GM21526 (cell line): ENCODE results near the gene MYO9B.

Source experiments
- ATAC-seq: cut with Tn5 transposase; IDR thresholded peaks from one replicate; pipeline ENCODE4 v1.9.1; 2021; ENCODE audit warnings: moderate library complexity; ENCODE audit not compliant: unreplicated experiment, low FRiP score

MYO9B gene, protein sequence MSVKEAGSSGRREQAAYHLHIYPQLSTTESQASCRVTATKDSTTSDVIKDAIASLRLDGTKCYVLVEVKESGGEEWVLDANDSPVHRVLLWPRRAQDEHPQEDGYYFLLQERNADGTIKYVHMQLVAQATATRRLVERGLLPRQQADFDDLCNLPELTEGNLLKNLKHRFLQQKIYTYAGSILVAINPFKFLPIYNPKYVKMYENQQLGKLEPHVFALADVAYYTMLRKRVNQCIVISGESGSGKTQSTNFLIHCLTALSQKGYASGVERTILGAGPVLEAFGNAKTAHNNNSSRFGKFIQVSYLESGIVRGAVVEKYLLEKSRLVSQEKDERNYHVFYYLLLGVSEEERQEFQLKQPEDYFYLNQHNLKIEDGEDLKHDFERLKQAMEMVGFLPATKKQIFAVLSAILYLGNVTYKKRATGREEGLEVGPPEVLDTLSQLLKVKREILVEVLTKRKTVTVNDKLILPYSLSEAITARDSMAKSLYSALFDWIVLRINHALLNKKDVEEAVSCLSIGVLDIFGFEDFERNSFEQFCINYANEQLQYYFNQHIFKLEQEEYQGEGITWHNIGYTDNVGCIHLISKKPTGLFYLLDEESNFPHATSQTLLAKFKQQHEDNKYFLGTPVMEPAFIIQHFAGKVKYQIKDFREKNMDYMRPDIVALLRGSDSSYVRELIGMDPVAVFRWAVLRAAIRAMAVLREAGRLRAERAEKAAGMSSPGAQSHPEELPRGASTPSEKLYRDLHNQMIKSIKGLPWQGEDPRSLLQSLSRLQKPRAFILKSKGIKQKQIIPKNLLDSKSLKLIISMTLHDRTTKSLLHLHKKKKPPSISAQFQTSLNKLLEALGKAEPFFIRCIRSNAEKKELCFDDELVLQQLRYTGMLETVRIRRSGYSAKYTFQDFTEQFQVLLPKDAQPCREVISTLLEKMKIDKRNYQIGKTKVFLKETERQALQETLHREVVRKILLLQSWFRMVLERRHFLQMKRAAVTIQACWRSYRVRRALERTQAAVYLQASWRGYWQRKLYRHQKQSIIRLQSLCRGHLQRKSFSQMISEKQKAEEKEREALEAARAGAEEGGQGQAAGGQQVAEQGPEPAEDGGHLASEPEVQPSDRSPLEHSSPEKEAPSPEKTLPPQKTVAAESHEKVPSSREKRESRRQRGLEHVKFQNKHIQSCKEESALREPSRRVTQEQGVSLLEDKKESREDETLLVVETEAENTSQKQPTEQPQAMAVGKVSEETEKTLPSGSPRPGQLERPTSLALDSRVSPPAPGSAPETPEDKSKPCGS (N-terminal part only)

DNA sequence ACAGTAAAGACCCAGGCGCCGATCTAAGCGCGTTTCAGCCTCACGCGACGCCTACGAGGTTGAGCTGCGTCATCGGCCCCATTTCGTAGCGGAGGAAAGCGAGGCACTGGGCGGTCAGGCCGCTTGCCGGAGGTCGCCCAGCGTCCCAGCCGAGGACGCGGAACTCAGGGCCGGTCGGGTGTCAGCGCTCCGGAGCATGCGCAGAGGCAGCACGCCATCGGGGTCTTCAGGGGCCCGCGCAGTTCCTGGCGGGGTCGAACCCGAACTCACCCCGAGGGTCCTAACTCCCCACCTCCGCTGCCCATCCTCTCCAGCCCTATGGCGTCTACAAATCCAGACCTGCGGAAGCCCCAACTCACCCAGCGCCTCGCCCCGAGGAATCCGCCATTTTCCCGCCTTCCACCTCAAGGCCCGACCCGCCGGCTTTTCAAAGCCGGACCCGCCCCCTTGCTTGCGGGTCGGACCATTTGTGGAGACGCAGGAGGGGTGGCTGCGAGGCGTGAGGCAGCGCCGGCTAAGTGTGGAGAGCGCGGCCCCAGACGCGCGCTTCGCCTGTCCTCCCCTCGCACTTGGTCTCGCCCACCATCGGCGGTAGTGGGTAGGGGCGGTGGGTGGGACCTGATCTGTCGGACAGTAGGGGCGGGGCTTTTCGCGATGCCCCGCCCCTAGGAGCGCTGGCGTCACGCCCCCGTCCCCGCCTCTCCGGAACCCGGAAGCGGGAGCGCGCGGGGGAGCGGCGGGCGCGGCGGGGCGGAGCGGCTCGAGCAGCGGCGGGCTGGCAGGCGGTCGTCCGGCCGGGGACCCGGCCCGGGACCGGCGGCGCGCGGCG is at the start of gene MYO9B, which contains the start of gene HAUS8:
MYO9B (plus strand) TSS at position 743 of the 829 bp plus-strand sequence. CDS start 25,941 bp downstream, outside the sequence.
HAUS8 (minus strand) TSS at position 418 of the 829 bp plus-strand sequence; CDS start at position 388, 30 bp downstream.
- ATAC-seq: peak; percentile 60

DNA sequence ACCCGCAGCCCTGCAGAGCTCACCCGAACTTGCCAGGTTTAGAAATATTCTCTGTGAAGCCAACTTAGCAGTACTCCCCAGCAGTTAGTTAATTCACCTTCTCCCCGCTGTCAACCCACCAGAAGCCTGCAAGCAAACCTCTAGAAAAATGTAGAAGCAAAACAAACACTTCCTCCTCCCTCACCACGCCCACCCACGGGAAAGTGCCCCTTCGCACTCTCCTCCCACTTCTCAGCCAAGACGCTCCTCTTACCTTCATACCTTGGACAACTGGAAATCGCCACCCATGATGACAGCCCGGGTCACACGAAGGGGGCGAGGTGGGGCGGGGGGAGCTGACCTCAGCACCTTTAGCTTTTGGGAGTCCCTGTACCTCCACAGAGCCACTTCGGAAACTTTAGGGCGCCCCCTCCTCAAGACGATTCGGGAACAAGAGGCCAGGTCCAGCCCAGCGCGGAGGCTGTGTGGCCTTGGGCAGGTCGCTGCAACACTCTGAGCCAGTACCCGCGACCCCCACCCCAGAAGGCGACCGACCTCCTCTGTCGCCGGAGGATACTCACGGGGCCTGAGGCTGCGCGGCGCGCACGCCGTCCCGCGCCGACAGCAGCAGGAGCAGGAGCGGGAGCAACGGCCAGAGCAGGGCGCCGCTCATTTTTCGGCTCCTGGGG is 49.5 kb upstream of the MYO9B start:
- ATAC-seq: no peak

DNA sequence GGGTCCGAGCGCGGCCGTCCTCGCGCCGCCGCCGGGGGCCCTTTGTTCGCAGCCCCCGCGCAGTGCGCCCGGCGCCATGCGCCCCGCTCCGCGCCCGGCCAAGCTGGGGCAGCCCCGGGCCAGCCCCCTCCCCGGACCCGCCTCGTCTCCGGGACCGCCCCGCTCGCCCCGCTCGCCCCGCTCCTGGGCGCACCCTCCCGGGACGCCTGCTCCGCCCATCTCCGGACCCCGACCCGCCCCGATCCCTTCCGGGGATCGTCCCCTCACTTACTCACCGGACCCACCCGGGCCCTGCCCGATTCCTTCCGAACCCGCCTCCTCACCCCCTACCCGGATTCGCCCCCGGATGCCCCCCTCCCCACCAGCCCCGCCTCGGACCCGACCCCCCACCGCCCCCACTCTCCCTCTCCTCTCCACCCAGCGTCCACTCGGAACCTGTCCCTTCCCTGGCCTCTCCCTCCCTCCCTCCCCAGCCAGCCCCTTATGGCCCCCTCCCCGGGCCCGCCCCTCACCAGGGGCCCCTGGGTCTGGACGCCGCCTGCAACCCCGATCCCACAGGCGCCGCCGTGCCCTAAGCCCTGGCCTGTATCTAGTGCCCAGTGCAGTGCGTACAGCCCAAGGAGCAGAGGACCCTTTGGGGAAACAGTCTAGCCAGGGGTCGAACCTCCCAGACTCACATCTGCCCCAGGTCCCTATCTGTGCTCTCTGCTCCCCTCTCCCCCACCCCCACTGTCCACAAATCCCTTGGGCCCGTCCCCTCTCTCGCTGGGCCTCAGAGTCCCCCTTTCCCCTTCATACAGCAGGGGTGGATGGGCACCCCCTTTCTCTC is 48.7 kb upstream of the MYO9B start, which contains the start of gene CPAMD8:
CPAMD8 (minus strand) TSS at position 105 of the 829 bp plus-strand sequence. CDS start 168 bp downstream, outside the sequence.
- ATAC-seq: no peak

DNA sequence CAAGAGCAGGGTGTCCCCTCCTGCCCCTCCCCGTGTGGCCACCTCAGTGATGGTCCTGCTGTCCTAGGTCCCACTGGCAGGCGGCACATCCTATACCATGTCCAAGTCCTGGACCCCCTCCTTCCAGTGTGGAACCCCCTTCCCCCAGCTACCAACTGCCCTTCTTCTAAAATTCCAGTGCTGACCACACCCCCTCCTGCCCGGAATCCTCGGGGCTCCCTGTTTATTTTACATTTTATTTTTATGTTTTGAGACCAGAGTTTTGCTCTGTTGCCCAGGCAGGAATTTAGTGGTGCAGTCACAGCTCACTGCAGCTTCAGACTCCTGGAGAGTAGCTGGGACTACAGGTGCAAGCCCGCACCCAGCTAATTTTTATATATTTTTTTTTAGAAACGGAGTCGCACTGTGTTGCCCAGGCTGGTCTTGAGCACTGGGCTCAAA is 48.0 kb upstream of the MYO9B start:
- no peak for ATAC-seq

DNA sequence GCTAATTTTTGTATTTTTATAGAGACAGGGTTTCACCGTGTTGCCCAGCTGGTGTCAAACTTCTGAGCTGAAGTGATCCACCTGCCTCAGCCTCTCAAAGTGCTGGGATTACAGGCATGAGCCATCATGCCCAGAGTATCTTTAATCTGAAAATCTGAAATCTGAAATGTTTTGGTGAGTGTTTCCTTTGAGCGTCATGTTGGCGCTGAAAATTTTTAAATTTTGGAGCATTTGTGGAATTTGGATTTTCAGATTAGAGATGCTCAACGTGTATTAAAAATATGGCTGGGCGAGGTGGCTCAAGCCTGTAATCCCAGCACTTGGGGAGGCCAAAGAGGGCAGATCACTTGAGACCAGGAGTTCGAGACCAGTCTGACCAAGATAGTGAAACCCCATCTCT is 43.8 kb upstream of the MYO9B start:
- no peak for ATAC-seq

DNA sequence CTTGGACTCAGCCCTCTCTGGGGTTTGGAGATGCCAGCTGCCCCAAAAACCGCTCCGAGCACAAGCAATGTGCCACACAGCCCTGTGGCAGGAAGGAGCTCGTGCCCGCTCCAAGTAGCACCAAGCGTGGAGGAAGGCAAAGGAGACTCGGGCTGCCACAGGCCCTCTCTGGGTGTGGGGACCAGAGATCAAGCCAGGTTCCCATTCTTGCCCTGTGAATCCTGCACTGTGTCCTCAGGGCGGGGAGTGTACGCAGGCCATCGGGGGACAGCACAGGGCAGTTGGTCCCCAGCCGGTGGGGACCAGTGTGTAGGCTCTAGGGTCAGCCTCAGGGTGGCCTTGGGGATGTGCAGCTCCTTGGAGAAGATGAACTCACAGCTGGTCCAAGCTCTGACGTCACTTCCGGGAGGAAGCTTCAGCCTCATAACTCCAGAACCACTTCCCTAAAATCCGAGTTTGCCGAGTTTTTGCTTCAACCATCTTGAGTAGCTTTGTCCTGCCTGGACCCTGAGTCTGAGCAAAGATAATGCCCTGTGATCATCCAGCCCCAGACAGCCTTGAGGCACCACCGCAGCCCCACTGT is 39.6 kb upstream of the MYO9B start:
- no peak for ATAC-seq

DNA sequence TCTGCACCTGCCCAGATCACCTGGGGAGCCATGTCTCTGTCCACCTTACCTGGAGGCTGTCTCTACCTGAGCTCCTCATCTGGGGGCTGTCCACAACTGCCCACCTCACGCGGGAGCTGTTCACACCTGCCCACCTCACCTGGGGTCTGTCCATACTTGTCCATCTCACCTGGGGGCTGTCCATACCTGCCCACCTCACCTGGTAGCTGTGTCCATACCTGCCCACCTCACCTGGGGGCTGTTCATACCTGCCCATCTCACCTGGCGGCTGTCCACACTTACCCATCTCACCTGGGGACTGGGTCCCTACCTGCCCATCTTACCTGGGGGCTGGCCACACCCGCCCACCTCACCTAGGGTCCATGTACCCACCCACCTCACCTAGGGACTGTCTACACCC is 38.9 kb upstream of the MYO9B start:
- ATAC-seq: no peak

DNA sequence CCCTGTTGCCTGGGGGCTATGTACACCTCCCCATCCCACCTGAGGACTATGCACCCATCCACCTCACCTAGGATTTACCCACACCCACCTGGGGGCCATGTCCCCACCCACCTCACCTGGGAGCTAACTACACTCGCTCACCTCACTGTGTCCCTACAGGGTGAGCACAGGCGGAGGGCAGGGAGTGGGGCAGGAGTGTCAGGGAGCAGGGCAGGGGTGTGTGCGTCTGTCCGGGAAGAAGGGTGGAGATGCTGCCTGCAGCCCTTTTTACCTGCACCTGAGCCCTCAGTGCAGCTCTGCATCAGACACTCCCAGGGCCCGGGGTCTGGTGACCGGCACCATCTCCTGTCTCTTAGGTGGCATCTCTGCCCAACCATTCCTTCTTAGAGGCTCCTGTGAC is 38.4 kb upstream of the MYO9B start:
- ATAC-seq: no peak

DNA sequence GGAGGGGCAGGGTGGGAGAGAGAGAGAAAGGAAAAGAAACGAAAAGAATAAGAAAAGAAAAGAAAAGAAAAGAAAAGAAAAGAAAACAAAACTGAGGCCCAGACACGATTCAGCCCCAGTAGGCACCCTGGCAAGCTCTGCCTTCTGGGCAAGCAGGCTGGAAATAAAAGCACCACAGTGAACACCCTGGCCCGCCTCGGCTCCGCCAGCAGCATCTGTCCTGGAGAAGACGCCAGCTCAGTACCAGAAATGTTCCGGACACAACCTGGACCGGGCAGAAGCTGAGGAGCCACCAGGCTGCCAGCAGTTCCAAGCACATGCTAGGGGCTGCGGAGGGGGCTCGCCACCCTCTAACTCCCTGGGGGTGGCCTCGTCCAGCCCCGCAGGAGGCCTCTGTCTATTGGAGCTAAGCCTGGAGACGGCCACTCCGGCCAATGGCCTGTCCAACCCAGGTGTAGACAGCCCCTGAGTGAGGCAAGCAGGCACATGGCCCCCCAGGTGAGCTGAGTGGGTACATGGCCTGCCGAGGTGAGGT is 37.5 kb upstream of the MYO9B start:
- ATAC-seq: no peak

DNA sequence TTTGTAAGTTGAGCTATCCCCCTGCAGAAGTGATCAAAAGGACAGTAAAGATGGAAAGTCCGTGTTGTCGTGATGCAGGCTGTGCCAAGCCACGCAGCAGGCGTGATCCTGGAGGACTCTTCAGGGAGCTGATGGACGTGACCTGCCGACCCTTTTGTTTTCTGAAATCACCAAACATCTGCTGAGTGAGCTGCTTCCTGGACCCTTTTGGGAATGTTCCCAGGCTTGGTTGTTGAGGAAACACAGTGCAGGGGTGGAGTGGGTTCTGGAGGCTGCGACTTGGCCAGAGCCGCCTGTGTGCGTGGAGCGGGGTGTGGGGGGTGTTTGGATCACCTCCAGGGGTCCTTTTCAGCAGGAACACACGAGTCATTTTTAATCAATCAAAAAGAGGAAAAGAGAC is 33.6 kb upstream of the MYO9B start:
- no peak for ATAC-seq

DNA sequence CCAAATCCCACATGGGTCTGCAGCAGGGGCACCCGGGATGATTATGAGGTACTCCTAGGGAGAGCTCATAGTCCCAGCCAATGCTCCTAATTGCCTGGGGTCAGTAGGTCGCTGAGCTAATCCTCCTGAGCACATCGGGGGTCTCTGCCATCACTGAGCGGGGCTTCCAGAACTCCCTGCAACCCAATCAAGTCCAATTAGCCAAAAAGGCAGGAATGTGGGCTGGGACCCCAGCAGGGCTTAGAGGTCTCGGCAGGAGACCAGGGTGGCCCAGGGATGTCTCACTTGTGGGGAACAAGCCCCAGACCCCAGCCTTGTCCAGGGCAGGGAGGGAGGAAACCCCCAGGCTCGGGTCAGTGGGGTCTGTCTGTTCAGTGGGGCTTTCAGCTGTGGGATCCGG is 31.8 kb upstream of the MYO9B start:
- no peak for ATAC-seq

DNA sequence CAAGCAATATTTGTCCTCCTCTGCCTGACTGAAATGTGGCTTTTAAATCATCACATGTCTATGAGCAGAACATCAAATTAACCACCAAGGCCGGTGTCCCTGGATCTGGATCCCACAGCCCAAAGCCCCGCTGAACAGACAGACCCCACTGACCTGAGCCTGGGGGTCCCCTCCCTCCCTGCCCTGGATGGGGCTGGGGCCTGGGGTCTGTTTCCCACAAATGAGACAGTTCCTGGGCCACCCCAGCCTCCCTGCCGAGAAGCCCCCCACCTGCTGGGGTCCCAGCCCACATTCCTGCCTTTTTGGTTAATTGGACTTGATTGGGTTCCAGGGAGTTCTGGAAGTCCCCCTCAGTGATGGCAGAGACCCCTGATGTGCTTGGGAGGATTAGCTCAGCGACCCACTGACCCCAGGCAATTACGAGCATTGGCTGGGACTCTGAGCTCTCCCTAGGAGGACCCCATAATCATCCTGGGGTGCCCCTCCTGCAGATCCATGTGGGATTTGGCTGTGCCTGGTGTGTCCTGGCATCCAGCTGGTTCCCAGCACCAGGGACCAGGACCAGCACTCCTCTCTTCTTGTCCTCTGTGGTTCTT is 29.6 kb upstream of the MYO9B start:
- ATAC-seq: no peak

DNA sequence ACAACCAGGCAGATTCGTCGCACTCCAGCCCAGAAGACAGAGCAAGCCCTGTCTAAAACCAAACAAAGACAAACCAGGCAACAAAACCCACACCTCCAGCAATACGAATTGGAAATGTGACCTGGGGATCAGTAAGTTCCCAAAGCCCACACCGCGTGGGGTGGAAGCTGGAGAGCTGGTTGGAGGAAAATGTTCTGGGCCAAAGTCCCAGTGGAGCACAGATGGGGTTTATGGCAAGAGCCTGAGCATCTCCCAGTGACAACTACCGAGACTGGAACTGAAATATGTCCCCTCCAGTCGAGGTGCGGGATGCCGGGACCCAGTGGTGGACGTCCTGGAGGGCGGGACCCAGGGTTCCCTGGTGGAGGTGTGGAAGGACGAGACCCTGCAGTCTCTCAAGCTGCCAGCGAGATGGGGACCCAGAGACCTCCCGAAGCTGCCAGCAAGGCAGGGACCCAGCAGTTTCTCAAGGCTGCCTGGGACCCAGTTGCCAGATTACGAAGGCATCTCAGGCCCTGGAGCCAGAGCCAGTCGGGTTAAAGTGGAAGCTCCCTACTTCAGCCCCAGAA is 26.6 kb upstream of the MYO9B start:
- no peak for ATAC-seq

DNA sequence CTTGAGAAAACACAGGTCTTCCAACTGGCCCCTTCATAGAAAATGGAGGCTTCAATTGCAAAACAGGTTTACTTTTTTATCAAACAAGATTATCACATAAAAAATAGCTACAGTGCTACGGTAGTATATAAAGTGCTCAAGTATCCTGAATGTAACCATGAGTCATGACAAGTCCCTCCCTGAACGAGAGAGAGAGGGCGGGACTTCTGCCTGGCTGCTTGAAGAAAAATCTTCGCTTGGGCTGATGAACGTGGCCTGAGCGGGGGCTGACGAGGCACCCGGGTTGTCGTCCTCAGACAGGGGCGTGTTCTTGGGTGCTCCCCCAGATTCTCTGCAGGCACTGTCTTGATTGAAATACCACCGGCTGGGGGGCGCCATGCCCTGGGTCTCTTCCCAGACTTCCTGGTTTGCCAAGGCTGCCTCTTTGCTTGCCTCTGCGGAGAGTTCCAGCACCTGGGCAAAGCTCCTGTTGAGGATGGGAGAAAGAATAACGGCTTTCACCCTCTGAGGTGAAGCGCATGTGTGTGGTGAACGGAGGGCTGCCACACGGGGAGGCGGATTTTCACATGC is 25.8 kb upstream of the MYO9B start:
- no peak for ATAC-seq

DNA sequence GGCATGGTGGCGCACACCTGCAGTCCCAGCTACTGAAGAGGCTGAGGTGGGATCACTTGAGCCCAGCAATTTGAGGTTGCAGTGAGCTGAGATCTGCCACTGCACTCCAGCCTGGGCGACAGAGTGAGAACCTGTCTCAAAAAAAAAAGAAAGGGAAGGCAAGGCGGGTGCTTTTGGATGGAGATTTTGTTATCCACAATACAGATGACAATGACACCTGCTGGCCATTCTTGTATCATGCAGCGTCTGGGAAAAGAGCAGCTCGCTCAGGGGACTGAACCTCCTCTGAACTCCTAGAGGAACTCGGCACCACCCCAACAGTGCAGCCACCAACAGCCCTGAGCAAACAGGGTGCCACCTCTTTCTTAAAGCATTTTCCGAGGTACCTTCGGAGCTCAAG is 23.1 kb upstream of the MYO9B start:
- no peak for ATAC-seq

DNA sequence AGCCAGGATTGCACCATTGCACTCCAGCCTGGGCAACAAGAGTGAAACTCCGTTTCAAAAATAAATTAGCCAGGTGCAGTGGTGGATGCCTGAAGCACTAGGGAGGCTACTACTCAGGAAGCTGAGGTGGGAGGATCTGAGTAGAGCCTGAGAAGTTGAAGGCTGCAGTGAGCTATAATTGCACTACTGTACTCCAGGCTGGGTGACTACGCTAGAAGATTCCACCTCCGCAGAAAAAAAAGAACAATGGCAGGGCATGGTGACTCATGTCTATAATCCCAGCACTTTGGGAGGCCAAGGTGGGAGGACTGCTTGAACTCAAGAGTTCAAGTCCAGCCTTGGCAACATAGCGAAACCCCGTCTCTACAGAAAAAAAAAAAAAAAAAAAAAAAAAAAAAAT is 20.8 kb upstream of the MYO9B start:
- no peak for ATAC-seq

DNA sequence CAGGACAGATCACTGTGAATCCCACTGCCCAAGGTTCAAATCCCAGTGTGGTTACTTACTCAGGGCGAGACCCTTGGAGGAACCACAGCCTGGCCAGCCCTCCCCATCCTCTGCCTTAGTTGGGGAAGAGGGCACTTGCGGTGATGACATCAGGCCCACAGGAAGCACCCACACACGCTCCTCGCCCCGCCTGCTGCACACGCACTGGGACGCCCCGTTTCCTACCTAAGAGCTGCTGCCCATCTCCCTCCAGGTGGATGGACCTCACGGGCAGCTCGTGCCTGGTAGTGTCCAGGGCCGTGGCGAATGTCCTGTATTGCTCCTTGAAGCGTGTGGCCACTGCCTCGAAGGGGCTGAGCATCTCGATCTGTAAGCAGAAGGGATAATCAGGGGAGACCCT is 19.9 kb upstream of the MYO9B start:
- ATAC-seq: no peak
